Stimulated activated naive CD4-positive, alpha-beta T cell treated with Interleukin-2 at 50 U/mL for 16 hours (primary cell): ENCODE results near the gene DDX46.
"Not testable (repeated sequence)": the region's sequence is repeated elsewhere in the genome, so short reads cannot be mapped to it uniquely, and the experiment has no call there.

Experiments
- DNase-seq: peaks from one replicate; lab custom pipeline; 2025; lab: John Stamatoyannopoulos, UW

Gene DDX46, protein sequence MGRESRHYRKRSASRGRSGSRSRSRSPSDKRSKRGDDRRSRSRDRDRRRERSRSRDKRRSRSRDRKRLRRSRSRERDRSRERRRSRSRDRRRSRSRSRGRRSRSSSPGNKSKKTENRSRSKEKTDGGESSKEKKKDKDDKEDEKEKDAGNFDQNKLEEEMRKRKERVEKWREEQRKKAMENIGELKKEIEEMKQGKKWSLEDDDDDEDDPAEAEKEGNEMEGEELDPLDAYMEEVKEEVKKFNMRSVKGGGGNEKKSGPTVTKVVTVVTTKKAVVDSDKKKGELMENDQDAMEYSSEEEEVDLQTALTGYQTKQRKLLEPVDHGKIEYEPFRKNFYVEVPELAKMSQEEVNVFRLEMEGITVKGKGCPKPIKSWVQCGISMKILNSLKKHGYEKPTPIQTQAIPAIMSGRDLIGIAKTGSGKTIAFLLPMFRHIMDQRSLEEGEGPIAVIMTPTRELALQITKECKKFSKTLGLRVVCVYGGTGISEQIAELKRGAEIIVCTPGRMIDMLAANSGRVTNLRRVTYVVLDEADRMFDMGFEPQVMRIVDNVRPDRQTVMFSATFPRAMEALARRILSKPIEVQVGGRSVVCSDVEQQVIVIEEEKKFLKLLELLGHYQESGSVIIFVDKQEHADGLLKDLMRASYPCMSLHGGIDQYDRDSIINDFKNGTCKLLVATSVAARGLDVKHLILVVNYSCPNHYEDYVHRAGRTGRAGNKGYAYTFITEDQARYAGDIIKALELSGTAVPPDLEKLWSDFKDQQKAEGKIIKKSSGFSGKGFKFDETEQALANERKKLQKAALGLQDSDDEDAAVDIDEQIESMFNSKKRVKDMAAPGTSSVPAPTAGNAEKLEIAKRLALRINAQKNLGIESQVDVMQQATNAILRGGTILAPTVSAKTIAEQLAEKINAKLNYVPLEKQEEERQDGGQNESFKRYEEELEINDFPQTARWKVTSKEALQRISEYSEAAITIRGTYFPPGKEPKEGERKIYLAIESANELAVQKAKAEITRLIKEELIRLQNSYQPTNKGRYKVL

DNA sequence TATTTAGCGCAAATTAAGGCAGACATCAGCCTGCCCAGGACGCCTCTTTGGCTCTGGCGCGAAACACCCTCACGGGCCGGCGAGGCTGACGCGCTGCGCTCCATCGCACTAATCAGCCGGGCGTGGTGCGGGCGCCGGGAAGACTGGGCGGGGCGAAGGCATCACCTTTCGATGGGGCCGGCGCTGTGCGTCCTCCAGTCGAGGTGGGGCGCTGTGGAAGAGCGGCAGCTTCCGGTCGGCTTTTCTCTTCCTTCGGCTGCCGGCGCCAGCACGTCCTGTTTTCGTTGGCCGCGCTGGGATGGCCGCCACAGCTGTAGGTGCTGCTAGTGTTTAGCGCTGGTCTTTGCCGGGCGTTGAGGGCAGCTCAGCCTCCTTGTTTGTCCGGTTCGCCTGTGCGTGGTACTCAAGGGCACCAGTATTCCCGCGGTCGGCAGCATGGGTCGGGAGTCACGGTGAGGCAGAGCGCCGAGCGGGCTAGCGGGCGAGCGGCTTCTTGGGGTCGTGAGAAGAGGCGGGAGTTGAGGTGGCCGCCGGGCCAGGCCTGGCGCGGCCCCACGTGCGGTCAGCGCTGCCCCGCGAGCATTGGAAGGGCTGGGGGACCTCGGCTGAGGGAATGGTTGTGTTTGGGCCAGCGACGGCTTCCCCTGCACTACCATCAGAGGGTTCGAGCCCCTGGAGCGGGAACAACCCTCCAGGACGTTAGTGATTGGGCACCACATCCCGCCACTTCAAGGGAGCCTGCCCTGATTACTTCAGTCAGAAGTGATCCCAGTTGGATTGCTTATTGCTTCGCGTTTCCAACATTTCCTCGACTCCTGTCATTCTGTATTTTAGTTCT is at the start of gene DDX46:
Gene DDX46, plus strand, starts transcription at position 276 of the 838 bp plus-strand sequence. Its CDS starts 160 bp downstream, at position 436.
- peak; percentile 93 for DNase-seq

DNA sequence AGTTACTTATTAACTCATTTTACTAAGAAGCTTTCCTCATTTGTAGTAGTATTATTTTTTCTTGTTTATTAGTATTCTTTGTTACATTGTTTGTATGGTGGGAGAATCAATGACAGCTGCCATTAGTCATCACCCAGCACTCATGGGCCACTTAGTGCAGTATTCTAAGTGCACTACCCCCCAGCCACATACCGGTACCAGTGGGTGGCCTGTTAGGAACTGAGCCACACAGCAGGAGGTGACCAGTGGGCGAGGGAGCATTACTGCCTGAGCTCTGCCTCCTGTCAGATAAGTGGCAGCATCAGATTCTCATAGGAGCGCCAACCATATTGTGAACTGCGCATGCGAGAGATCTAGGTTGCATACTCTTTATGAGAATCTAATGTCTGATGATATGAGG is 44.5 kb upstream of the DDX46 start:
- no peak for DNase-seq

DNA sequence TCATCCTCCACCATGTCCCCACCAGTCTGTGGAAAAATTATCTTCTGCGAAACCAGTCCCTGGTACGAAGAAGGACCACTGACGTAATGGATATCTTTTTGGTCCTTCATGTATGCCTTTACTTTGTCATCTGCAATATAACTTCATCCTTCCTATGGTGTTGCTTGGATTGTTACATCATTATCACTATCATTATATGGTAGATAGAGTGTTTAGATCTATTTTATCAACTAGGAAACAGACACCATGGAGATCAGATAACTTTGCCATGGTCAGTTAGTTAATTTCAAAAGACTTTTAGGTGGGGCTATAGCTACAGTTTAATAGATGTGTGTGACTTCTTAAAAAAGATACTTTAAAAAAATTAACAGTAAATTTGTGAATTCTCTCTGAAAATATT is 44.0 kb upstream of the DDX46 start:
- DNase-seq, result no peak

DNA sequence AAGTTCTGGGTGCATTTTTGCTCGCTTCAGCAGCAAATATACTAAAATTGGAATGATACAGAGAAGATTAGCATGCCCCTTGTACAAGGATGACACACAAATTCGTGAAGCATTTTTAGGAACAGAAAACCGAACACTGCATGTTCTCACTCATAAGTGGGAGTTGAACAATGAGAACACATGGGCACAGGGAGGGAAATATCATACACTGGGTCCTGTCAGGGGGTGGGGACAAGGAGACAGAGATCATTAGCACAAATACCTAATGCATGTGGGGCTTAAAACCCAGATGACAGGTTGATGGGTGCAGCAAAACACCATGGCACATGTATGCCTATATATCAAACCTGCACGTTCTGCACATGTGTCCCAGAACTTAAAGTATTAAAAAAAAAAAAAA is 43.1 kb upstream of the DDX46 start:
- DNase-seq, result not testable (repeated sequence)

DNA sequence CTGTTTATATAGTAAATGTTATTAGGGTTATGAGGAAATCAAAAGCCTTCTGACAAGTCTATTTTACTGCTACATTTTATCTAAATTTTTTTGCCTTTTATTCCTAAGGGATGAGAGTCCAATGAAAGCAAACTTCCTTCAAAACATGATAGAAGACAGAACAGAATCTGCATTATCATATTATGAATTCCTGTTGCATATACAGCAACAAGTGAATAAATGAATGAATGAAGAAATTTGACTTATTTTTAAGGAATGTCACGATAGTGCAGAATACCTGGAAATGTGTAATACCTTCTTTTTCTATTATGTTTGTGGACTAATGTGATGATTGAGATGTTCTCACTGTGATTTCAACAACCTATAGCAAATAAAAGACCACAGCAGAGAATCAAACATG is 33.7 kb upstream of the DDX46 start:
- DNase-seq, result no peak

DNA sequence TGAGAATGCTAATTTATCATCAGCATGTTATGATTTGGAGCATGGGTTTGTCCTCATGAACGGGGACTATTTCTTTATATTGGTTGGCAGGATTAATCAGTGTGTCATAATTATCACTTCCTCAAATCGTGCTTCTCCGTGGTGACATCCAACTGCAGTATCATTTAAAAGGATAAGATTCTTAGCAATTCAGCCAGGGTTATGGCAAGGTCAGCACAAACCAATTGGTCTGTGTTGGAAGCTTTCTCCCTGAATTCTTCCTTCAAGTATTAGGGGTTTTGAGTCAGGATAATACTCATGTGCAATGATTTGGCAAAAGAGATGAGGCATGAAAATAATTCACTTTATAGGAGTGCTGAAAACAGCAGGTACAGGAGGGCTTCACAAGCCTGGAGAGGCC is 25.8 kb upstream of the DDX46 start:
- no peak for DNase-seq

DNA sequence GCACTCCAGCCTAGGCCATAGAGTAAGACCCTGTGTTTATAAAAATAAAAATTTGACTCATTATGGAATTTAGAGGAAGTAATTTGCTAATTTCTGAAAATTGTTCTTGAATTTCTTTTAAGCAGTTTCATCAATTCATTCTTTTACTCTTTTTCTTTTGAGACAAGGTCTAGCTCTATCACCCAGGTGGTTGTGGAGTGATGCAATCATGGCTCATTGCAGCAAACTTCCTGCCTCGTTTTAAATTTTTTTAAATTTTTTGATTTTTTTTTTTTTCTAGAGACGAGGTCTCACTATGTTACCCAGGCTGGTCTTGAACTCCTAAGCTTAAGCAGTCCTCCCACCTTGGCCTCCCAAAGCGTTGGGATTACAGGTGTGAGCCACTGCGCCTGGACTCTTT is 23.3 kb upstream of the DDX46 start:
- no peak for DNase-seq

DNA sequence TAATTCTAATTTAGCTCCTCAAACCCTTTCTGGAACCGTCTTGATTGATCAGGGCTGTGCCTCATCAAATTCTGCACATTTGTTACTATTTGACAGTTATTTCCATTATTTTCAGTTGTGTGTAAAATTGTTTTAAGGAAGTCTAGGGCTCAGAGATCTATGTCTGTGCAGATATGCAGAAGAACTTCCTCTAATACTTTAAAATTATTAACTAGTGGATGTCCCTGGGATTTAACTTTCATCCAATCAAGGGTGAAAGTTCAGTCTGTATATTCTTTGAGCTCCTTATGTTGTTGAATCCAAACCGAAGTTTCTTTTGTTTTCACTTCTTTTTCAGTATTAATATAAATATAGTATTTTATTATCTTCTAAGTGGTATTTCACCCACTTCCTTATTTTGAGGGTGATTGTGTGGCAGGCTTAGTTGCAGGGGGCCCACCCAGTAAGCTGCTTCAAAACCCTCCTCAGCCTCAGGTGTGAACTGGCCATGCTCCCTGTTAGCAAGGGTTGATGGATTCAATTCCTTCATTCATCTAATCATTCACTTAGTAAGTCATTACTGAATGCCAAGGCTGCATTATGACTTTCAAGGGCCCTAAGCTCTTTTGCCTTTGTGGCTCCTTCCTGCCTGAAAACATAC is 22.3 kb upstream of the DDX46 start:
- DNase-seq, result no peak

DNA sequence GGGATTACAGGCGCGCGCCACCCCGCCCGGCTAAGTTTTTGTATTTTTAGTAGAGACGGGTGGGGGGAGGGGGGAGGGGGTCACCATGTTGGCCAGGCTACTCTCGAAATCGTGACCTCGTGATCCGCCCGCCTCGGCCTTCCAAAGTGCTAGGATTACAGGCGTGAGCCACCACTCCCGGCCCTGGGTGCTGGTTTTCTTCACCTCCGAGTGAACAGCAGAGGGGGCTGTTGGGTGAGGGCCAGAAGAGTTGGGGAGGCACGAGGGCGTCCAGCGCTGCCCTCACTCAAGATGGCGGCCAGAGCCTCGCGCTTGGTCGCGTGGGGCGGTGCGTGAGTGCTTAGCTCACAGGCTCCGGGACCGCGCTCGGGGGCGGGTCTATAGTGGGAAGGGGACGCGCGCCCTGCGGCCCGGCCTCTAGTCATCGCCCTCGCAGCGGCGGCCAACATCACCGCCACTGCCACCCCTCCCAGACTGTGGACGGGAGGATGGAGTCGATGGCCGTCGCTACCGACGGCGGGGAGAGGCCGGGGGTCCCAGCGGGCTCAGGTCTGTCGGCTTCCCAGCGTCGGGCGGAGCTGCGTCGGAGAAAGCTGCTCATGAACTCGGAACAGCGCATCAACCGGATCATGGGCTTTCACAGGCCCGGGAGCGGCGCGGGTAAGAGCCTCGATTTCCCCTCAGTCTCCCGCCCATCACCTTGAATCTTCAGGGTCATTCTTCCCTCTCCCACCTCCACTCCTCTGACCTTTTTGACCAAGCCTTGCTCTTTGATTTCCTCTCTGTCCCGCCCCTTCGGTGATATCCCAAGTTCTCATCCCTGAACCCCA is 20.2 kb upstream of the DDX46 start, which contains the start of gene CAMLG:
Gene CAMLG, plus strand, starts transcription at position 416 of the 830 bp plus-strand sequence. Its CDS starts 73 bp downstream, at position 489.
- peak; percentile 98 for DNase-seq

DNA sequence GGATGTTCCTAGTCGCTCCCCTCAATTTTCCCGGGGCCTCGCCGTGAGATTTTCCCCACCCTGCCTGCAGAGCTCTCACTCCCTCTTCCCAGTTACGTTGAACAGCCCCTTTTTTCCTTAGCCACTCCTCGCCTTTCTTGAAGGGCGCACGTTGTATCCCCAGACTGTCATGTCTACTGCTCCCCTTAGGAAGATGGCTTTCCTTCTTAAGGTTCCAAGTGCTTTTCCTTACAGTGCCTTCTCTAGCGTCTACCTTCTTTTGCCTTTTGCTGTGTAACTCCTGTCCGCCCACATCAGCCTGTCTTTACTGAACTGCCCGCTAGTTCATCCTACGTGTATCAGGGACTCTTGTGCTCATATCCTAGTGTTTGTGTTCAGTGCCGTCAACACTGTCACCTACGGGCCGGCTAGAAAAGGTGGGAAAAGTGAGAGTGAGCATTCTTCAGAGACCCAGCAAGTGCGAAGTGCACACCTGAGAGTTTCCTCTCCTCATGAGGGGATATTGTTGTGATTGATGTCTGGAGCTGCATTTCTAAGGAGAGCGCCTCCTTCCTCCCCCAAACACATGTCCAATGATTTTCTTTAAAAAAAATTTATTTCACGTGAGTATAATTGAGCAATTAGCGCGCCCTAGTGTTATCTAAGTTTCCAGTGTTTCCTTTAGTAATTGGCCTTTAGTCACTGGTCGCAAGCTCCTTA is 19.5 kb upstream of the DDX46 start:
- DNase-seq, result peak; percentile 16

DNA sequence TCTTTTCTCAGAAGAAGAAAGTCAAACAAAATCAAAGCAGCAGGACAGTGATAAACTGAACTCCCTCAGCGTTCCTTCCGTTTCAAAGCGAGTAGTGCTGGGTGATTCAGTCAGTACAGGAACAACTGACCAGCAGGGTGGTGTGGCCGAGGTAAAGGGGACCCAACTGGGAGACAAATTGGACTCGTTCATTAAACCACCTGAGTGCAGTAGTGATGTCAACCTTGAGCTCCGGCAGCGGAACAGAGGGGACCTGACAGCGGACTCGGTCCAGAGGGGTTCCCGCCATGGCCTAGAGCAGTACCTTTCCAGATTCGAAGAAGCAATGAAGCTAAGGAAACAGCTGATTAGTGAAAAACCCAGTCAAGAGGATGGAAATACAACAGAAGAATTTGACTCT is 17.5 kb upstream of the DDX46 start:
- DNase-seq, result no peak

DNA sequence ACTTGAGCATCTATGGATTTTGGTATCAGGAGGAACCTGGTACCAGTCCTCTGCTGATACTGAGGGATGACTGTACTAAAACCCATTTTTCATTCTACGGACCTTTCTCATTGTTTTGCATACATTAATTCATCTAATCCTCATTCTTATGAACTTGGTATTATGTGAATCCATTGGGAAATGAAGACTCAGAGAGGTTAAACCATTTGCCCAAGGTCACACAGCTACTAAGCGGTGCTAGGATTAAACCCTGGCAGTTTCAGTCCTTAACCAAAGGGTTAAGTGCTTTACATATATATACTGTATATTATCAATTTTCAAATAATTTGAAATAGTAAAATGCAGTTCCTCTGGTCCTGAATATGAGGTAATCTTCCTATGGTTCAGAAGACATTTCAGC is 16.4 kb upstream of the DDX46 start:
- no peak for DNase-seq

DNA sequence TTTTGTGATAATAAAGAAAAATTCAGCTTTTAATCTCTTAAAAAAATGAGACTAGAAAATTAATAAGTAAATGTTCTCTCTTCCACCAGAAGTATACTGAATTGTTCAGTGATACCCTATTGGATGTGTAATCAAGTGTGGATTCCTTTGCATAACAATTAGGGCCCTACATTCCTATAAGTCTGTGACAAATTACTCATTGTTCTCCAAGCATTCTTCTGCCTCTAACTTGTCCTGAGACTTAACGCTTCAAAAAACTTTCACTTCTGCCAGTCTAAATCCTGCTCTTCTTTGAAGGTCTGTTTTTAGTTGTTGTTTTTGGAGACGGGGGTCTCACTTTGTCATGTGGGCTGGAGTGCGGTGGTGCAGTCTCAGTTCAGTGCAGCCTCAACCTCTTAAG is 9.2 kb upstream of the DDX46 start:
- no peak for DNase-seq

DNA sequence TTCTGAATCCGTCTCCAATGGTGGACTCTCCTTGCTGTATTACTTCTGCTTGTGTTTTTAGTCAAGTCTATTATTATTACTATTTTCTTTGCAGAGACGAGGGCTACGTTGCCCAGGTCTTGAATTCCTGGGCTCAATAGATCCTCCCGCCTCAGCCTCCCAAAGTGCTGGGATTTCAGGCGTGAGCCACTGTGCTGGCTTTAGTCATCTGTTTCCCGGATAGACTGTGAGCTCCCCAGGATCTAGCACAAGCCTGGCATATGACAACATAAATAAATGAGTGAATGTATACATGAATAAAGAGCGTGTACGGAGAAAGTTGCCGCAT is 439 bp upstream of the DDX46 start:
- no peak for DNase-seq

DNA sequence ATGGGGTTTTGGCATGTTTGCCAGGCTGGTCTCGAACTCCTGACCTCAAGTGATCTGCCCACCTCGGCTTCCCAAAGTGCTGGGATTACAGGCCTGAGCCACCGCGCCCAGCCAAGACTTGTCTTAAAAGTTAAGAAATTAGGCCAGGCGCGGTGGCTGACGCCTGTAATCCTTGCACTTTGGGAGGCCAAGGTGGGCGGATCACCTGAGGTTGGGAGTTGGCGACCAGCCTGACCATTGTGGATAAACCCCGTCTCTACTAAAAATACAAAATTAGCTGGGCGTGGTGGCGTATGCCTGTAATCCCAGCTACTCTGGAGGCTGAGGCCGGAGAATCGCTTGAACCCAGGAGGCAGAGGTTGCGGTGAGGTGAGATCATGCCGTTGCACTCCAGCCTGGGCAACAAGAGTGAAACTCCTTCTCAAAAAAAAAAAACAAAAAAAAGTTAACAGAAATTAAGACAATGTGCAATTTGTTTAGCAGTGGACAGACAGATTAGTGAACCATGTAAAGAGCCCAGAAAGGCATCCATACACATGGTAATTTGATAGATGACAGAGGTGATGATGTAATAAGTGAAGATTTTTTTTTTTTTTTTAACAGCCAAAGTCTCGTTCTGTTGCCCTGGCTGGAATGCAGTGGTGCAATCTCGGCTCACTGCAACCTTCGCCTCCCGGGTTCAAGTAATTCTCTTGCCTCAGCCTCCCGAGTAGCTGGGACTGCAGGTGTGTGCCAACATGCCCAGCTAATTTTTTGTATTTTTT is 9.1 kb downstream of the DDX46 start:
- not testable (repeated sequence) for DNase-seq

DNA sequence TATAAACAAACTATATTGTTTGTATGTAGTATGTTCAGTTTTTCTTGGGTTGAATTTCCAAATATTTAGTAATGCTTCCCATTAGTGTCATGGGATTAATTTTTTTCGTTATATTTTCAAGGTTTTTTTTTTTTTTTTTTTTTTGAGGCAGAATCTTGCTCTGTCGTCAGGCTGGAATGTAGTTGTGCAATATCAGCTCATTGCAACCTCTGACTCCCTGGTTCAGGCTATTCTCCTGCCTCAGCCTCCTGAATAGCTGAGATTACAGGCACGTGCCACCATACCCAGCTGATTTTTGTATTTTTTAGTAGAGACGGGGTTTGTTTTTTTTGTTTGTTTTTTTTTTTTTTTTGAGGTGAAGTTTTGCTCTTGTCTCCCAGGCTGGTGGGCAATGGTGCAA is 10.6 kb downstream of the DDX46 start:
- no peak for DNase-seq

DNA sequence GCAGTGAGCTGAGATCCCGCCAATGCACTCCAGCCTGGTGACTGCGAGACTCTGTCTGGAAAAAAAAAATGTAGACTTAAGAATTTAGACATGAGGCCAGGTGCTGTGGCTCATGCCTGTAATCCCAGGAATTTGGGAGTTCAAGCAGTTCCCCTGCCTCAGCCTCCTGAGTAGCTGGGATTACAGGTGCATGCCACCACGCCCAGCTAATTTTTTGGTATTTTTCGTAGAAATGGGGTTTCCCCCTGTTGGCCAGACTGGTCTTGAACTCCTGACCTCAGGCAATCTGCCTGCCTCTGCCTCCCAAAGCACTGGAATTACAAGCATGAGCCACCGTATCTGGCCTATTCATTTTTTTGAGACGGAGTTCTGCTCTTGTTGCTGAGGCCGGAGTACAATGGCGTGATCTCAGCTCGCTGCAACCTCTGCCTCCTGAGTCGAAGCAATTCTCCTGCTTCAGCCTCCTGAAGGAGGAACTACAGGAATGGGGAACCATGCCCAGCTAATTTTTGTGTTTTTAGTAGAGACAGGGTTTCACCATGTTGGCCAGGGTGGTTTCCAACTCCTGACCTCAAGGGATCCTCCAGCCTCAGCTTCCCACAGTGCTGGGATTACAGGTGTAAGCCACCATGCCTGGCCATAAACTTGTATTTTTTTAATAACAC is 14.0 kb downstream of the DDX46 start:
- no peak for DNase-seq

DNA sequence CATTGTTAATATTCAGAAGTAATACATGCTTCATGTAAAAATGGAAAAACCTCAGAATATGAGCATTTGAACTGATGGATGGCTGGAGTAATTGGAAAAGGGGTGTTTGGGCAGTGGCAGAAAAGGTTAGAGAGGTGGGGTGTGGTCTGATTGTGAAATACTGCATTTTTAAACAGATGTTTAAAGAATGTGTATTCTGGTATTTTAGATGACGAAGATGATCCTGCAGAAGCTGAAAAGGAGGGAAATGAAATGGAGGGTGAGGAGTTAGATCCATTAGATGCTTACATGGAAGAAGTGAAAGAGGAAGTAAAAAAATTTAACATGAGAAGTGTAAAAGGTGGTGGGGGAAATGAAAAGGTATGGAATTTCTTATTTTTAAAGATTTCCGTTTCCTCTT is 18.8 kb downstream of the DDX46 start:
- no peak for DNase-seq
